ENCODE measurements around the gene GAK.

Gene GAK

DNA sequence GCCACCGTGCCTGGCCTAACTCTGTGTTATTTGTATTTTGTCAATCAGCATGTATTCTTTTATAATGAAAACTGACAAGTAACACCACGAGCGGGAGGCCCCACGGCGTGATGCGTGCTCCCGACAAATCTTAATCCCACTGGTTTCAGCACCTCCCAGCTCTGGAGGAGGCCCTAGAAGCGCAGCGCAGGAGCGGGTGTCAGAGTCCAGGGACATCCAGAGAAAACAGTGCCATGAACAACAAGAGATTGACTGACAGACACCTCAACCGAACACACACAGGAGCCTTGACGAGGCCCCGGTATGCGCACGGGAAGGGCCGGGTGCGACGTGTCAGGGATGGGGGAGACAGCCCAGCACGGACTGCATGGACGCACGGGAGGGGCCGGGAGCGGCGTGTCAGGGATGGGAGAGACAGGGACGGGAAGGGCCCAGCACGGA, 23.0 kb downstream of the GAK start:
- no peak overlapping the region for H3K27ac ChIP-seq
- TF ChIP-seq, protein P1, sequence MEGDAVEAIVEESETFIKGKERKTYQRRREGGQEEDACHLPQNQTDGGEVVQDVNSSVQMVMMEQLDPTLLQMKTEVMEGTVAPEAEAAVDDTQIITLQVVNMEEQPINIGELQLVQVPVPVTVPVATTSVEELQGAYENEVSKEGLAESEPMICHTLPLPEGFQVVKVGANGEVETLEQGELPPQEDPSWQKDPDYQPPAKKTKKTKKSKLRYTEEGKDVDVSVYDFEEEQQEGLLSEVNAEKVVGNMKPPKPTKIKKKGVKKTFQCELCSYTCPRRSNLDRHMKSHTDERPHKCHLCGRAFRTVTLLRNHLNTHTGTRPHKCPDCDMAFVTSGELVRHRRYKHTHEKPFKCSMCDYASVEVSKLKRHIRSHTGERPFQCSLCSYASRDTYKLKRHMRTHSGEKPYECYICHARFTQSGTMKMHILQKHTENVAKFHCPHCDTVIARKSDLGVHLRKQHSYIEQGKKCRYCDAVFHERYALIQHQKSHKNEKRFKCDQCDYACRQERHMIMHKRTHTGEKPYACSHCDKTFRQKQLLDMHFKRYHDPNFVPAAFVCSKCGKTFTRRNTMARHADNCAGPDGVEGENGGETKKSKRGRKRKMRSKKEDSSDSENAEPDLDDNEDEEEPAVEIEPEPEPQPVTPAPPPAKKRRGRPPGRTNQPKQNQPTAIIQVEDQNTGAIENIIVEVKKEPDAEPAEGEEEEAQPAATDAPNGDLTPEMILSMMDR (IDR thresholded peaks at IDR 0.05; ENCODE audit: low read depth, low read length, missing control alignments): no peak
- H3K36me3 ChIP-seq (replicated peaks): peaks cover 13% of the 10 kb centered on the region
- no peak for DNase-seq
- no peaks in the 10 kb centered on the region for H3K27me3 ChIP-seq (replicated peaks)
- in situ Hi-C loops (cut with HindIII; ENCODE audit: low pct_ligation_motif_present, low sequenced_read_pairs): no loop called here
- no peak overlapping the region for H3K4me3 ChIP-seq (ENCODE audit: low read depth, low read length)

DNA sequence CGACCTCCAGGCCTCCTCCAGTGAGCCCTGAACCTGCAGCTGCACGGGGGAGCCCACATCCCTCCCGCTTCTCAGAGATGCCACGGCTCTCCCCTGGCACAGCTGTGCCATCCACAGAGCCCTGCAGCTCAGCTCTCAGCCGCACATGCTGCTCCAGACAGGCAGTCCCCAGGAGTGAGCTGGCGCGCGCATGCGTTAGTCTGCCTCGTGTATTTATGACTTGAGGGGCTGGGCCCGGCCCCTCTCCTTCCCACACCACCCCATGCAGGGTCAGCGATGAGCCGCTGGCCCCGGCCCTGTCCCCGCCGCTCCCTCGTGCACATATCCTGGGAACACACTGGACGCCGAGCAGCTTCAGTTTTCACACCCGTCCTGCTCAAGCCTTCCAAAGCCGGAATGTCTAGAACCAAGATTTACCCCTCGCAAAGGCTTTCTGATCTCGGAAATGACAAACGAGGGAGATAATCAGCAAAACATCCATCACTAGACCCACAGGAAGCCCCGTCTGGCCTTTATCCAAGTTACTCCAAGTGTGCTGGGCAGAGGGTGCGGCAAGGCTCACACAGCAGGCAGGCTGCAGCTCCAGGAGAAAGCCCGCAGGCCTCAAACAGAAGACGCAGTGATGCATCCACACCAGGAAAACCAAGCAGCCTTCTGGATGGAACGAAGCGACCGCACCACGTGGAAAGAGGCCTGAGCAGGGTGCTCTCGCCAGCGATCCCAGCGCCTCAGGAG, 24.3 kb downstream of the GAK start:
- Histone ChIP-seq H3K27ac (no peak overlapping the region), H3K36me3 (replicated peaks) (peaks cover 16% of the 10 kb centered on the region), H3K27me3 (replicated peaks) (no peaks in the 10 kb centered on the region), H3K4me3 (ENCODE audit: low read depth, low read length) (no peak overlapping the region)
- in situ Hi-C loops (cut with HindIII; ENCODE audit: low pct_ligation_motif_present, low sequenced_read_pairs): no loop called here
- no peak for DNase-seq
- TF ChIP-seq, protein P1 (IDR thresholded peaks at IDR 0.05; ENCODE audit: low read depth, low read length, missing control alignments): no peak

DNA sequence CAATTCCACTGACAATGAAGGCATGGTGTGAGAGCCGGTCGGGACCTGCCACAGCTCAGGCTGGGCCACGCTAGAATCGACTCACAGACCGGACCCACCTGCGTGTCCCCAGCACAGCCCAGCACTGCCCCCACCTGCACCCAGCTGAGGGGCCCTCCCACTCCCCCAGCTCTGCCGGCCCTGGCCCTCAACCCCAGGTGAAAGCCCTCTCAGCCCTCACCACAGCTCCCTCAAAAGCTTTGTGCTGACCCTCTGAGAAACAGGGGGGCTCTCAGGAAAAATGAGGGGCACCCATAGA, 25.1 kb downstream of the GAK start:
- TF ChIP-seq, protein P1 (IDR thresholded peaks at IDR 0.05; ENCODE audit: low read depth, low read length, missing control alignments): no peak
- H3K36me3 ChIP-seq (replicated peaks): peaks cover 16% of the 10 kb centered on the region
- in situ Hi-C loops (cut with HindIII; ENCODE audit: low pct_ligation_motif_present, low sequenced_read_pairs): no loop called here
- no peak overlapping the region for H3K4me3 ChIP-seq (ENCODE audit: low read depth, low read length)
- DNase-seq: no peak
- no peak overlapping the region for H3K27ac ChIP-seq
- no peaks in the 10 kb centered on the region for H3K27me3 ChIP-seq (replicated peaks)

DNA sequence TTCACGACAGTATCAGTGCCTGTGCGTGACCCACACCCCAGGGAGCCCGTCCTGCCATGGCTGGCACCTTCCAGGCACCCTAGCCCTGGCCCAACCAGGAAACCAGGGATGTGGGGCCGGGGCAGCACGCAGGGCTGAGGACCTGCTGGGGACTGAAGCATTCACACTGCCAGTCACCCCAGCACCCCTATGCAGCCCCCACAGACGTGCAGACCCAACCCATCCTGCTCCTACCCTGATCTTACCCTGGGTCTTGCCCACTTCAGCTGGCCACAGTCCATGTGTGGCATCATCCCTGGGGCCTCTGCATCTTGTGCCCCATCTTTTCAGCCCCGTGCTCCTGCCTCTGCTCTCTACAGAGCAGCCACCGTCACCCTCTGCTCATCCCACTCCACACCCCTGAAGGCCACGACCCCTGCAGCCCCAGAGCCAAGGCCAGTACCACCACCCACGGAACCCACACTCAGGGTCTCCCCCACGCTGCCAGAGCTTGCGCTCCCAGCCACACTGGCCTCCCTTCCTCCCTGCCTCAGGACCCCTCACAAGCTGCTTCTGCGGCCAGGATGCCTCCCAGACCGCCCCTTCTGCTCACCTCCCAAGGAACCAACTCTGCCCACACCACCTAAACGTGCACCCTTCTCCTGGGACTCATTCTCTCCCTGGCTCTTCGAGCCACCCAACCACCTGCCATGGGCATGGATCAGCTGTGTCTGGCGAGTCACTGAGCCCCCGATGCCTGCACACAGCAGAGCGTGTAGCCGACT, 25.6 kb downstream of the GAK start:
- no peaks in the 10 kb centered on the region for H3K27me3 ChIP-seq (replicated peaks)
- H3K36me3 ChIP-seq (replicated peaks): peaks cover 15% of the 10 kb centered on the region
- in situ Hi-C loops (cut with HindIII; ENCODE audit: low pct_ligation_motif_present, low sequenced_read_pairs): no loop called here
- no peak overlapping the region for H3K4me3 ChIP-seq (ENCODE audit: low read depth, low read length)
- DNase-seq: no peak
- TF ChIP-seq, protein P1 (IDR thresholded peaks at IDR 0.05; ENCODE audit: low read depth, low read length, missing control alignments): no peak
- H3K27ac ChIP-seq: no peak overlapping the region

DNA sequence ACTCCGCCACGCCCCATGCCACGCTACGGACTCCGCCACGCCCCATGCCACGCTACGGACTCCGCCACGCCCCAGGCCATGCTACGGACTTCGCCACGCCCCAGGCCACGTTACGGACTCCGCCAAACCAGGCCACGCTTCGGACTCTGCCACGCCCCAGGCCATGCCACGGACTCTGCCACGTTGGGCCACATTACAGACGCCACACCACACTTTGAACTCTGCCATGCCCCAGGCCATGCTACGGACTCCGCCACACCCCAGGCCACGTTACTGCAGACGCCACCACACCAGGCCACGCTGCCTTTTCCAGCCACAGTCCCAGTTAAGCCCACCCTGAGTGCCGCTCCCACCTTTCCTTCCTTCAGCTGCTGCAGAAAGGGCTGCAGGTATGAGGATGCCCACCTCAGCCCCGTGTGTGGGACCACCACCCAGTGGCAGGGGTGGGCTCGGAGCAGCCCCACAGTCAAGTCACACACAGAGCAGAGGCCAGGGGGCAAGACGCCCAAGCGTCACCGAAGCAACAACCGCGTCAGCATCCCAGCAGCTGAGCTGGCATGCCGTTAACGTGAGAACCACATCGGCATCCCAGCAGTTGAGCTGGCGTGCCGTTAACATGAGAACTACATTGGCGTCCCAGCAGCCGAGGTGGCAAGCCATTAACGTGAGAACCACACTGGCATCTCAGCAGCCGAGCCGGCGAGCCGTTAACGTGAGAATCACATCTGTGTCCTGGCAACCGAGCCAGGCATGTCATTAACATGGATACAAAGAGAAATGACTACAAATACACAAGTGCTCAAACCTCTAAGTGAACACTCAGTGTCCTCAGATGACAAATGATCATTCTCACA, 26.4 kb downstream of the GAK start:
- DNase-seq: no peak
- H3K27ac ChIP-seq: no peak overlapping the region
- no peak overlapping the region for H3K4me3 ChIP-seq (ENCODE audit: low read depth, low read length)
- TF ChIP-seq, protein P1 (IDR thresholded peaks at IDR 0.05; ENCODE audit: low read depth, low read length, missing control alignments): no peak
- H3K36me3 ChIP-seq (replicated peaks): peaks cover 7% of the 10 kb centered on the region
- no peaks in the 10 kb centered on the region for H3K27me3 ChIP-seq (replicated peaks)
- in situ Hi-C loops (cut with HindIII; ENCODE audit: low pct_ligation_motif_present, low sequenced_read_pairs): no loop called here

Measured in brain microvascular endothelial cell (primary cell).